ENCODE measurements around the gene GGT6.

DNA sequence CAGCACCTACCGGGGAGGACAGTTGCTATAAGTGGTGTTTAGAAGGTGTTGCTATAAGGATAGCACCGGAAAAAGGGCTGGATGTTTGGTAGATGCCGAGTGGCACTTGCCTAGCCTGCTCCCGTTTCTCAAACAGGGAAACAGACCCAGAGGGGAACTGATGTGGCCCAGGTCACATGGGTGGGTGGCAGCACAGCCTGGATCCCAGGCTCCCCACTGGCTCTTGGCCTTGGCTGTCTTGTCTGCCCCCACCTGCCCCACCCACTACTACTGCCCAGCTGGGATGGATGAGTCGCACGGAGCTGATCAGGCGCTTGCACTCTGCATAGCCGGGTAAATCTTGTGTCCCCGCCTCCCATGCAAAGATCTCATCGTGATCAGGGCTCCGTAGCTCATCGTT, 31.2 kb upstream of the GGT6 start:
- TF ChIP-seq EZH2 (IDR thresholded peaks at IDR 0.05; ENCODE audit: low read length, unreplicated experiment) (no peak), EZH2phosphoT487 (IDR thresholded peaks at IDR 0.05; ENCODE audit: borderline replicate concordance, low read length) (no peak)
- TF ChIP-seq, protein P1, sequence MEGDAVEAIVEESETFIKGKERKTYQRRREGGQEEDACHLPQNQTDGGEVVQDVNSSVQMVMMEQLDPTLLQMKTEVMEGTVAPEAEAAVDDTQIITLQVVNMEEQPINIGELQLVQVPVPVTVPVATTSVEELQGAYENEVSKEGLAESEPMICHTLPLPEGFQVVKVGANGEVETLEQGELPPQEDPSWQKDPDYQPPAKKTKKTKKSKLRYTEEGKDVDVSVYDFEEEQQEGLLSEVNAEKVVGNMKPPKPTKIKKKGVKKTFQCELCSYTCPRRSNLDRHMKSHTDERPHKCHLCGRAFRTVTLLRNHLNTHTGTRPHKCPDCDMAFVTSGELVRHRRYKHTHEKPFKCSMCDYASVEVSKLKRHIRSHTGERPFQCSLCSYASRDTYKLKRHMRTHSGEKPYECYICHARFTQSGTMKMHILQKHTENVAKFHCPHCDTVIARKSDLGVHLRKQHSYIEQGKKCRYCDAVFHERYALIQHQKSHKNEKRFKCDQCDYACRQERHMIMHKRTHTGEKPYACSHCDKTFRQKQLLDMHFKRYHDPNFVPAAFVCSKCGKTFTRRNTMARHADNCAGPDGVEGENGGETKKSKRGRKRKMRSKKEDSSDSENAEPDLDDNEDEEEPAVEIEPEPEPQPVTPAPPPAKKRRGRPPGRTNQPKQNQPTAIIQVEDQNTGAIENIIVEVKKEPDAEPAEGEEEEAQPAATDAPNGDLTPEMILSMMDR (conservative IDR thresholded peaks at IDR 0.05; ENCODE audit: low read depth, low read length): no peak

All from PC-3 (cell line).